K562 (cell line): Measurements from ENCODE around the gene PCAT6. TPM values are rescaled to one million over a fixed set of nuclear protein-coding genes. Genes with fewer than 3 reads are reported as not detected.

Experiments used
- ARNT ChIP-seq, 2 experiments: fragments of 450-650 bp; IDR thresholded peaks; 2 replicates each; pipeline ENCODE4 v1.6.1; 2016; ENCODE audit warnings: mild to moderate bottlenecking in 1 of 2
- ATF1 ChIP-seq, 2 experiments: fragments of 450-650 bp in 1 of 2; IDR thresholded peaks; 2 replicates each; pipeline ENCODE4 v1.6.1; 2016; ENCODE audit warnings: missing compliant biosample characterization in 1 of 2, missing genetic modification characterization in 1 of 2
- CHD4 ChIP-seq: fragments of 200-600 bp; sonication (generic); IDR thresholded peaks from 3 replicates; pipeline ENCODE4 v1.6.1; 2012; ENCODE audit warnings: low read depth, mild to moderate bottlenecking, mixed read lengths, low read length, inconsistent platforms; ENCODE audit not compliant: insufficient read depth, insufficient replicate concordance, poor library complexity, severe bottlenecking
- ETV1 ChIP-seq: fragments of 450-650 bp; conservative IDR thresholded peaks from 2 replicates; pipeline ENCODE4 v1.6.1; 2016; ENCODE audit warnings: missing genetic modification characterization, control low read depth, low read depth, missing compliant biosample characterization
- JUND ChIP-seq, 2 experiments: IDR thresholded peaks; 2 replicates in 1 of 2; 3 replicates in 1 of 2; pipeline ENCODE4 v1.6.1; 2011; ENCODE audit warnings: borderline replicate concordance in 2 of 2, low read depth in 2 of 2, low read length in 2 of 2, improper control_type of control experiment in 1 of 2, missing biosample characterization in 1 of 2, missing genetic modification characterization in 1 of 2, missing genetic modification reagents in 1 of 2
- MCM7 ChIP-seq, 2 experiments: fragments of 450-650 bp; IDR thresholded peaks; 2 replicates each; pipeline ENCODE4 v1.6.1; 2016 to 2018
- NR2C1 ChIP-seq, 2 experiments: fragments of 450-650 bp; IDR thresholded peaks; 2 replicates each; pipeline ENCODE4 v1.6.1; 2017; ENCODE audit warnings: mild to moderate bottlenecking in 2 of 2, antibody characterized with exemption in 1 of 2, inconsistent platforms in 1 of 2, missing compliant biosample characterization in 1 of 2, missing genetic modification characterization in 1 of 2
- ZNF408 ChIP-seq: fragments of 250-450 bp; sonication (Bioruptor Pico); IDR thresholded peaks from 2 replicates; pipeline ENCODE4 v1.4.0; 2020; ENCODE audit warnings: low read depth, mild to moderate bottlenecking, moderate library complexity
- ZNF561 ChIP-seq: fragments of 450-650 bp; formaldehyde crosslinking; conservative IDR thresholded peaks from 2 replicates; pipeline ENCODE4 v1.4.0; 2020; ENCODE audit warnings: mild to moderate bottlenecking, moderate library complexity
- ZNF583 ChIP-seq: fragments of 250-450 bp; sonication (Bioruptor Pico); IDR thresholded peaks from 2 replicates; pipeline ENCODE4 v1.4.0; 2020
- polyA plus RNA-seq, 8 experiments: library from polyadenylated mRNA; depleted of rRNA in 4 of 8; stranded (reverse) in 5 of 8; unstranded in 3 of 8; fragments of >200 nt; fragmentation: Nextera tagmentation in 2 of 8; fragmentation: Illumina TruSeq in 1 of 8; extraction: Ambion mirVana in 2 of 8; extraction: Trizol in 1 of 8; gene quantifications; 2 replicates each; pipeline versions ENCODE4 v1.2.1 to v1.2.3, GENCODE V29; 2011 to 2014; ENCODE audit warnings: inconsistent platforms in 1 of 8, missing spikeins in 1 of 8
- total RNA-seq, 7 experiments: library from RNA; depleted of rRNA in 6 of 7; stranded (reverse); fragments of >200 nt in 6 of 7; fragmentation: Illumina TruSeq in 2 of 7; extraction: Trizol in 2 of 7; gene quantifications; 2 replicates each; pipeline versions ENCODE4 v1.2.1 to v1.2.3, GENCODE V29; 2011 to 2021; ENCODE audit warnings: low replicate concordance in 1 of 7
- TF ChIP-seq, protein P1 (sequence below): fragments of 450-650 bp; IDR thresholded peaks from 2 replicates; pipeline ENCODE4 v1.6.1; 2016; ENCODE audit warnings: mild to moderate bottlenecking, moderate library complexity
- TF ChIP-seq, protein P2 (sequence below): IDR thresholded peaks from 2 replicates; pipeline ENCODE4 v1.6.1; 2012; ENCODE audit warnings: low read depth, low read length, improper control_type of control experiment, borderline replicate concordance

The PCAT6 gene
- total and polyA plus RNA-seq, 9 of the 15 experiments (the other 6 are each of a cell fraction or from before 2014, with no cell fraction given) = 0.25 to 2.4 (median 0.54) TPM; not detected in 1

DNA sequence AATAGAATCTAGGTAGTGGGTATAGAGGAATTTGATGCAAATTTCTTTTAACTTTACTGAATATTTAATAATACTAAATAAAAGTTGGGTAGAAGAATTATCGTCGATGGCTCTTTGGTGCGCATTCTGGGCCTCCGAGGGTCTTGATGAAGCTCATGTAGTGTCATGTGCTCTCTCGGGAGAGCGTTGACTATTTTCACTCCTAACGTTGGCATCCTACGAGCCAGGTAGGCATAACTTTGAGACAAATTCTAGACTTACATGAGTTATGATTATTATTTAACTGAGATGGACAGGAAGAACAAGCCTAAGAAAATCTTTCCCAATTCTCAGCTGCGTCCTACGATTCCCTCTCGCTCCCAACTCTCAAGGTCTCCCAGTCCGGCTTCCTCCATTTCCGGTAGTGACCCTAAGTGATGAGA is 550 bp upstream of the PCAT6 start (continued):
- TF ChIP-seq, protein P1, sequence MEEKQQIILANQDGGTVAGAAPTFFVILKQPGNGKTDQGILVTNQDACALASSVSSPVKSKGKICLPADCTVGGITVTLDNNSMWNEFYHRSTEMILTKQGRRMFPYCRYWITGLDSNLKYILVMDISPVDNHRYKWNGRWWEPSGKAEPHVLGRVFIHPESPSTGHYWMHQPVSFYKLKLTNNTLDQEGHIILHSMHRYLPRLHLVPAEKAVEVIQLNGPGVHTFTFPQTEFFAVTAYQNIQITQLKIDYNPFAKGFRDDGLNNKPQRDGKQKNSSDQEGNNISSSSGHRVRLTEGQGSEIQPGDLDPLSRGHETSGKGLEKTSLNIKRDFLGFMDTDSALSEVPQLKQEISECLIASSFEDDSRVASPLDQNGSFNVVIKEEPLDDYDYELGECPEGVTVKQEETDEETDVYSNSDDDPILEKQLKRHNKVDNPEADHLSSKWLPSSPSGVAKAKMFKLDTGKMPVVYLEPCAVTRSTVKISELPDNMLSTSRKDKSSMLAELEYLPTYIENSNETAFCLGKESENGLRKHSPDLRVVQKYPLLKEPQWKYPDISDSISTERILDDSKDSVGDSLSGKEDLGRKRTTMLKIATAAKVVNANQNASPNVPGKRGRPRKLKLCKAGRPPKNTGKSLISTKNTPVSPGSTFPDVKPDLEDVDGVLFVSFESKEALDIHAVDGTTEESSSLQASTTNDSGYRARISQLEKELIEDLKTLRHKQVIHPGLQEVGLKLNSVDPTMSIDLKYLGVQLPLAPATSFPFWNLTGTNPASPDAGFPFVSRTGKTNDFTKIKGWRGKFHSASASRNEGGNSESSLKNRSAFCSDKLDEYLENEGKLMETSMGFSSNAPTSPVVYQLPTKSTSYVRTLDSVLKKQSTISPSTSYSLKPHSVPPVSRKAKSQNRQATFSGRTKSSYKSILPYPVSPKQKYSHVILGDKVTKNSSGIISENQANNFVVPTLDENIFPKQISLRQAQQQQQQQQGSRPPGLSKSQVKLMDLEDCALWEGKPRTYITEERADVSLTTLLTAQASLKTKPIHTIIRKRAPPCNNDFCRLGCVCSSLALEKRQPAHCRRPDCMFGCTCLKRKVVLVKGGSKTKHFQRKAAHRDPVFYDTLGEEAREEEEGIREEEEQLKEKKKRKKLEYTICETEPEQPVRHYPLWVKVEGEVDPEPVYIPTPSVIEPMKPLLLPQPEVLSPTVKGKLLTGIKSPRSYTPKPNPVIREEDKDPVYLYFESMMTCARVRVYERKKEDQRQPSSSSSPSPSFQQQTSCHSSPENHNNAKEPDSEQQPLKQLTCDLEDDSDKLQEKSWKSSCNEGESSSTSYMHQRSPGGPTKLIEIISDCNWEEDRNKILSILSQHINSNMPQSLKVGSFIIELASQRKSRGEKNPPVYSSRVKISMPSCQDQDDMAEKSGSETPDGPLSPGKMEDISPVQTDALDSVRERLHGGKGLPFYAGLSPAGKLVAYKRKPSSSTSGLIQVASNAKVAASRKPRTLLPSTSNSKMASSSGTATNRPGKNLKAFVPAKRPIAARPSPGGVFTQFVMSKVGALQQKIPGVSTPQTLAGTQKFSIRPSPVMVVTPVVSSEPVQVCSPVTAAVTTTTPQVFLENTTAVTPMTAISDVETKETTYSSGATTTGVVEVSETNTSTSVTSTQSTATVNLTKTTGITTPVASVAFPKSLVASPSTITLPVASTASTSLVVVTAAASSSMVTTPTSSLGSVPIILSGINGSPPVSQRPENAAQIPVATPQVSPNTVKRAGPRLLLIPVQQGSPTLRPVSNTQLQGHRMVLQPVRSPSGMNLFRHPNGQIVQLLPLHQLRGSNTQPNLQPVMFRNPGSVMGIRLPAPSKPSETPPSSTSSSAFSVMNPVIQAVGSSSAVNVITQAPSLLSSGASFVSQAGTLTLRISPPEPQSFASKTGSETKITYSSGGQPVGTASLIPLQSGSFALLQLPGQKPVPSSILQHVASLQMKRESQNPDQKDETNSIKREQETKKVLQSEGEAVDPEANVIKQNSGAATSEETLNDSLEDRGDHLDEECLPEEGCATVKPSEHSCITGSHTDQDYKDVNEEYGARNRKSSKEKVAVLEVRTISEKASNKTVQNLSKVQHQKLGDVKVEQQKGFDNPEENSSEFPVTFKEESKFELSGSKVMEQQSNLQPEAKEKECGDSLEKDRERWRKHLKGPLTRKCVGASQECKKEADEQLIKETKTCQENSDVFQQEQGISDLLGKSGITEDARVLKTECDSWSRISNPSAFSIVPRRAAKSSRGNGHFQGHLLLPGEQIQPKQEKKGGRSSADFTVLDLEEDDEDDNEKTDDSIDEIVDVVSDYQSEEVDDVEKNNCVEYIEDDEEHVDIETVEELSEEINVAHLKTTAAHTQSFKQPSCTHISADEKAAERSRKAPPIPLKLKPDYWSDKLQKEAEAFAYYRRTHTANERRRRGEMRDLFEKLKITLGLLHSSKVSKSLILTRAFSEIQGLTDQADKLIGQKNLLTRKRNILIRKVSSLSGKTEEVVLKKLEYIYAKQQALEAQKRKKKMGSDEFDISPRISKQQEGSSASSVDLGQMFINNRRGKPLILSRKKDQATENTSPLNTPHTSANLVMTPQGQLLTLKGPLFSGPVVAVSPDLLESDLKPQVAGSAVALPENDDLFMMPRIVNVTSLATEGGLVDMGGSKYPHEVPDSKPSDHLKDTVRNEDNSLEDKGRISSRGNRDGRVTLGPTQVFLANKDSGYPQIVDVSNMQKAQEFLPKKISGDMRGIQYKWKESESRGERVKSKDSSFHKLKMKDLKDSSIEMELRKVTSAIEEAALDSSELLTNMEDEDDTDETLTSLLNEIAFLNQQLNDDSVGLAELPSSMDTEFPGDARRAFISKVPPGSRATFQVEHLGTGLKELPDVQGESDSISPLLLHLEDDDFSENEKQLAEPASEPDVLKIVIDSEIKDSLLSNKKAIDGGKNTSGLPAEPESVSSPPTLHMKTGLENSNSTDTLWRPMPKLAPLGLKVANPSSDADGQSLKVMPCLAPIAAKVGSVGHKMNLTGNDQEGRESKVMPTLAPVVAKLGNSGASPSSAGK = peak; percentile 61
- TF ChIP-seq ARNT (IDR thresholded peaks at IDR 0.05) (0 out of 4 replicates have a peak, but pooled peaks of 1 of the 2 experiments have one; percentile 26), ZNF583 (CRISPR knock-in tag) (no peak), ATF1 (CRISPR knock-in tag; IDR thresholded peaks at IDR 0.05) (no peak), ATF1 (tag; IDR thresholded peaks at IDR 0.05) (no peak), ZNF561 (no peak), ETV1 (tag) (peak; percentile 75; the same call in 1 of the 2 replicates), CHD4 (peak; percentile 15), NR2C1 (IDR thresholded peaks at IDR 0.05) (no peak), NR2C1 (tag; IDR thresholded peaks at IDR 0.05) (no peak), MCM7 (IDR thresholded peaks at IDR 0.05) (no peak), ZNF408 (CRISPR knock-in tag) (no peak), JUND (IDR thresholded peaks at IDR 0.05; ENCODE audit: borderline replicate concordance, low read depth, low read length) (no peak), JUND (tag; IDR thresholded peaks at IDR 0.05; ENCODE audit: borderline replicate concordance, low read depth, low read length) (no peak)
- TF ChIP-seq, protein P2, sequence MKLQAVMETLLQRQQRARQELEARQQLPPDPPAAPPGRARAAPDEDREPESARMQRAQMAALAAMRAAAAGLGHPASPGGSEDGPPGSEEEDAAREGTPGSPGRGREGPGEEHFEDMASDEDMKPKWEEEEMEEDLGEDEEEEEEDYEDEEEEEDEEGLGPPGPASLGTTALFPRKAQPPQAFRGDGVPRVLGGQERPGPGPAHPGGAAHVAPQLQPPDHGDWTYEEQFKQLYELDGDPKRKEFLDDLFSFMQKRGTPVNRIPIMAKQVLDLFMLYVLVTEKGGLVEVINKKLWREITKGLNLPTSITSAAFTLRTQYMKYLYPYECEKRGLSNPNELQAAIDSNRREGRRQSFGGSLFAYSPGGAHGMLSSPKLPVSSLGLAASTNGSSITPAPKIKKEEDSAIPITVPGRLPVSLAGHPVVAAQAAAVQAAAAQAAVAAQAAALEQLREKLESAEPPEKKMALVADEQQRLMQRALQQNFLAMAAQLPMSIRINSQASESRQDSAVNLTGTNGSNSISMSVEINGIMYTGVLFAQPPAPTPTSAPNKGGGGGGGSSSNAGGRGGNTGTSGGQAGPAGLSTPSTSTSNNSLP = no peak
